ENCODE data around the gene MLYCD.
"Not testable (repeated sequence)": the region's sequence is repeated elsewhere in the genome, so short reads cannot be mapped to it uniquely, and the experiment has no call there.

The MLYCD gene

GRCh38 chr16:83942074-83942473 lies 43.2 kb downstream of the MLYCD start:
- DNase-seq, result no peak

DNA sequence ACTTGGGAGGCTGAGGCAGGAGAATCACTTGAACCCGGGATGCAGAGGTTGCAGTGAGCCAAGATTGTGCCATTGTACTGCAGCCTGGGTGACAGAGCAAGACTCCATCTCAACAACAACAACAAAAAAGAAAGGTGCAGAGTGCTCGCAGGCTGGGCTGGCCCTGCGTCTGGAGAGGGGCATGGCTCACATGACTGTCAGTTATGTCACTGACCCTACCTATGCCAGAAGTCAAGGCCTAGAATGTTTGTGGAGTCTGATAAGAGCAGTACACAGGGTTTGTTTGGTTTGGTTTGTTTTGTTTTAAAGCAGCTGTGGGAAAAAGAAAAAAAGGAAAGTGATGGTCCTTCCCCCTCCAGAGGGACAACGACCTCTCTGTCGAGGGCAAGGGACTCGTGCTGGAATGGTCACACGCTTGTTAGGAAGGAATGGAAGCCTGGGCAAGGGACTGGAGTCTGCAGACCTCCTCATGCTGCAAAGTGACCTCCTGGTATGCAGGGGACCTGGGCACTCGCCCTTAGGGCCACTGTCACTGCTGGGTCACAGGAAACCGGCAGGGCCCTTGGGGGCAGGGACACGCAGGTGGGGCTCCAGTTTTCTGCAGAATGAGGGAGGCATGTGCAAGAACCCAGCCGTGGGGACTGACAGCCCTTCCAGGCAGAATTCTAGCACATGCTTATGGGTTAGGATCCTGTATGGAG lies 44.0 kb downstream of the MLYCD start:
- DNase-seq, result no peak

DNA sequence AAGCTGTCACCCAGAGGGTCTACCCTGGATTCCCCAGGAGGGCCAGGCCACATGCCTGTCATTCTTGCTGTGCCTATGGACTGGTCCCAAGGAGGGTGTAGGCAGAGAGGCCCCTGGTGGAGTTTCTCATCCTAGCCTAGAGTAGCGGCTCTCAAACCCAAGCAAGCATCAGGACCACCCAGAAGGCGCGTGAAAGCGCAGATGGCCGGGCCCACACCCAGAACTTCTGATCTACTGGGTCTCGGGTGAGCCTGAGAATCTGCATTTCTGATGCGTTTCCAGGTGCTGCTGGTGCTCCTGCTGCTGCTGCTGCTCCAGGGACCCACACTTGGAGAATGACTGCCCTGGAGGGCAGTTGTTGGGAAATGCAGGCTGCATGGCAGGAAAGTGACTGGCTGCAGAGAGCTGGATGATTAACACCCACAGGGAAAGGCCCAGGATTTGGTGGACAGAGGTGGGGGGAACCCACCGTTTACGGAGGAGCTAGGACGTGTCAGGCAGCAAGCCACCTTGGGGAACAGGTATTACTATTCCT lies 44.7 kb downstream of the MLYCD start:
- DNase-seq, result no peak

GRCh38 chr16:83945587-83945986 lies 46.7 kb downstream of the MLYCD start:
- no peak for DNase-seq

DNA sequence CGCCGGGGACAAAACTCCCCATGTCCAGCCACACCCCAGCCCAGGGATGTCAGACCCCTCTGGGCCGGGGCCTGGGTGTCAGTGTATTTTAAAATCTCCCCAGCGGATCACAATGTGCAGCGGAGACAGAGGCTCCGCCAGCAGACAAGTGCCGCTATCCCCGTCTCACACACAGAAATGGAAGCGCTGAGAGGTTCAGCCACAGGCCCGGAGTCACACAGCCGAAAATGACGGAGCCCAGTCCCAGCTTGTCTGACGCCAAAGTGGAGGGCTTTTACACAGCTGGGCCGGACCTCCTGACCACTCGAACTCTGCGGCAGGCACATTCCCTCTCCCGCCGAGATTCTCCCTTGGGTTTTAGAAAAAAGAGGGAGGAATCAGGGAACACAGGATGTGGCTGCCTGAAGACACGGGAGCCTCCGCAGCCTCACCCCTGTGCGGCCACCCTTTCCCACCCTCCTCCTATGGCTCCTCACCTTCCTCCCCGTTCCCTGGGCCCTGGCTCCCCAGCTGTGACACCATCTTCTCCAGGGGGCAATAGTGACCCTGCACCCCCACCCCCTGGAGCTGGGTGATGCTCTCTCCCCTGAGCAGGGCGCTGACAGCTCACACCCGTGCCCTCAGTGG lies 47.4 kb downstream of the MLYCD start:
- no peak for DNase-seq

GRCh38 chr16:83946781-83947566 lies 48.1 kb downstream of the MLYCD start:
- DNase-seq, result no peak

GRCh38 chr16:83947642-83948234 lies 48.8 kb downstream of the MLYCD start:
- no peak for DNase-seq

GRCh38 chr16:83948914-83949723 lies 50.2 kb downstream of the MLYCD start:
- no peak for DNase-seq

DNA sequence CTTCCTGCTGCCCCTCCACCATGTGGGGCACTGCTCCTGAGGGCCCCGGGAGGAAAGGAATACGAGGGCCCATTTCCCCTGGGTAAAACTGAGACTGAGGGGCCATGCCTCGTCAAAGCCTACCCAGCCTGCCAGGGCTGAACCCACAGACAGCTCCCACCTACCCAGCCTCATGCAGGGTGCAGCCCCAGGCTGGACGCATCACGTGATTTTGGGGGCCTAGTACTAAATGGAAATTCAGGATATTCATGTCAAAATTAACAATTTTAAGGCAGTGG lies 50.7 kb downstream of the MLYCD start:
- no peak for DNase-seq

DNA sequence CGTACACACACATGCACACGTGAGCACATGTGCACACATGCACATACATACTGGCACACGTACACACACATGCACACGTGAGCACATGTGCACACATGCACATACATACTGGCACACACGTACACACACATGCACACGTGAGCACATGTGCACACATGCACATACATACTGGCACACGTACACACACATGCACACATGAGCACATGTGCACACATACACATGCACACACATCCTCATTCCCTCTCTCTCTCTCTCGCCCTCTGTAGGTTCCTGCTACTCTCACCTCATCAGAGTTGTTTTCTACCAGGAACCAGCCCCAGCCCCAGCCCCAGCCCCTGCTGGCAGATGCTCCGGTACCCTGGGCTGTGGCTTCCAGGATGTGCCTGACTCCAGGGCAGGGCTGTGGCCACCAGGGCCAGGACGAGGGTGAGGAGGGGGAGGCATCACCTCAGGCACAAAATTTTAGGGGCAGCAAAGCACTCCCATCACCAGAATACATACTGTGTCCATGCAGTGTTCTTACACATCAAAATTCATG lies 52.0 kb downstream of the MLYCD start:
- not testable (repeated sequence) for DNase-seq

DNA sequence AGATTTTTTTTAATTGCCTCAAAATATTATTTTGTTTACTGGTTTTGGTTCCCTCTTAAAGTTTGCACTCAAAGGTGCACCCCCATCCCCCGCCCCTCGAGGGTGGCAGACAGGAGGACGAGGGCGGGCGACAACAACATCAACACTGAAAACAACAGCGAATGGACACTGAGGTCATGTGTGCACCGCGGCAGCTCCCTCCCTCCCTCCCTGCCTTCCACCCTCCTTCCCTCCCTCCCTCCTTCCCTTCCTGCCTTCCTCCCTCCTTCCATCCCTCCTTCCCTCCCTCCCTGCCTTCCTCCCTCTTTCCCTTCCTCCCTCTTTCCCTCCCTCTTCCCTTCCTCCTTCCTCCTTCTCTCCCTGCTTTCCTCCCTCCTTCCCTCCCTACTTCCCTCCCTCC lies 52.6 kb downstream of the MLYCD start:
- DNase-seq, result no peak

DNA sequence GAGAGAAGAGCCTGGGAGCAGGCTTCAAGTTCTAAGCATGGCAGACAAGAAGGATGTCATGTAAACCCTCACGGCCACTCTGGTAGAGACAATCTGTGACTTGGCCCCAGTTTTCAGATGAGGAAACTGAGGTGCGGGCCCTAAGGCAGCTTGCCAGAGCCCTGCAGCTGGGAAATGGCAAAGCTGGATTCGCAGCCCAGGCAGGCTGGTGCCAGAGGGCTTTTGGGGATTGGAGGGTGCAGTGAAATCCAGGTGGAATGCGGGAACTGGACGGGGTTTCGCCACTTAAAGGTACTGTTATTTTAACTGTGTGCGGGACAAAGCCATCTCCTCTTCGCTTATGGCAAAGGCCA lies 53.6 kb downstream of the MLYCD start:
- DNase-seq, result no peak

DNA sequence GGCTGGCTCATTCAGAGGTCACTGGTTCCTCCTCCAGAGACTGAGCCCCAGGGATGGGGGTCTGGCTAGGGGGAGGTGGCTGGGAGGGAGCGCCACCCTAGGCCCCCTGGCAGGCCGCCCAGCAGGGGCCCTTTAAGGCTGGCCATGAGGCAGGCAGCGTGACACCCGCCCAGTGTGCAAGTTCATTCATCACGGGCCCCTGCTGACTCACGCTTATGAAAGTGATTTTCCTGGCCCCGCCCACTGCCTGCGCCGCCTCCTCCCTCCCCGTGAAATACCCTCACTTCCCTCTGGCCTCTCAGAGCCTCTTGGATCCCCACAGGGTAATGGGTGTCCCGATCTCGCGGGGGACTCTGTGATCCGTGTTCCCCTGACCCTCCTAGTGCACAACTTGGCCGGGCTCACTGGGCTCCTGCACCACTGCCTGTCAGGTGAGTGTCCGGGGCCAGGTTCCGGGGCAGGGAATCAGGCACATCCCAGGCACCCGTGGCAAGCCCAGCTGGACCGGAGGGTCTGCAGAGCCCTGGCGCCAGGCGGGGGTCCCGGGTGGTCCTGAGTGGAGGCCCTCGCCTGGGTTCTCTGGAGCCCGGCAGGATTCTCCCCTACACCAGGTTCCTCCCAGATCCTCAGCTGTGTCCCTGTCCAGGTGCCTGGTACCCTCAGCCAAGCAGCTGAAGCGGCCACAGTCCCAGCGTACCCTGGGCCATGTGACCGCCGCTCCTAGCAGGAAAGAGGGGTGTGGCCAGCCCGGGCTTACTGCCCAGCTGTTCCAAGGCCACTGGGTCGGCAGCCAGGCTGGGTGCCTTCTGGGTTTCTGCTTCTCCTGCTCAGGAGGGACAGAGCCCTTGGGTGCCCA lies 54.3 kb downstream of the MLYCD start, which contains the start of gene OSGIN1:
Gene OSGIN1, plus strand, starts transcription at position 301 of the 856 bp plus-strand sequence. CDS start 4,432 bp downstream, outside the sequence.
- DNase-seq, result peak; percentile 38

- no peak for DNase-seq
Observed at GRCh38 chr16:83953796-83954576, 55.1 kb downstream of the MLYCD start.

DNA sequence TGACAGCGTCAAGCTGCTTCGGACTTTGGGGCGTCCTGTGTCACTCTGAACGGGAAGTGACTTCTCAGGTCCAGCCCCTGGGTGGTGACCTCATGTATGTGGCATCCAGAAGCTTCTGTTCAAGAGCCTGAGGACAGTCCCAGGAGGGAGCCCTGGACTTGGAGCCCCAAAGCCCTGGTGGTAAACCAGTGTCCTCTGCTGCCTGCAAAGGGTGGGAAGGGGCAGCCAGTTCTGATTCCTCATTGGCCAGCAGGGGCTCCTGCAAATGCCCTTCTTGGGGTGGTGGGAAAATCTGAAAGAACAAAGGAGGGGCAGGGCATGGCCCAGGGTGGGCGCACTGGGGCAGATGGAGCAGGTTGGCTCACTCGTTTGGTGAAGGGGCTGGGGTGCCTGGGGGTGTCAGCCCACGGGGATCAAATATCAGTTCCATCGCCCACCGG lies 55.7 kb downstream of the MLYCD start:
- no peak for DNase-seq

DNA sequence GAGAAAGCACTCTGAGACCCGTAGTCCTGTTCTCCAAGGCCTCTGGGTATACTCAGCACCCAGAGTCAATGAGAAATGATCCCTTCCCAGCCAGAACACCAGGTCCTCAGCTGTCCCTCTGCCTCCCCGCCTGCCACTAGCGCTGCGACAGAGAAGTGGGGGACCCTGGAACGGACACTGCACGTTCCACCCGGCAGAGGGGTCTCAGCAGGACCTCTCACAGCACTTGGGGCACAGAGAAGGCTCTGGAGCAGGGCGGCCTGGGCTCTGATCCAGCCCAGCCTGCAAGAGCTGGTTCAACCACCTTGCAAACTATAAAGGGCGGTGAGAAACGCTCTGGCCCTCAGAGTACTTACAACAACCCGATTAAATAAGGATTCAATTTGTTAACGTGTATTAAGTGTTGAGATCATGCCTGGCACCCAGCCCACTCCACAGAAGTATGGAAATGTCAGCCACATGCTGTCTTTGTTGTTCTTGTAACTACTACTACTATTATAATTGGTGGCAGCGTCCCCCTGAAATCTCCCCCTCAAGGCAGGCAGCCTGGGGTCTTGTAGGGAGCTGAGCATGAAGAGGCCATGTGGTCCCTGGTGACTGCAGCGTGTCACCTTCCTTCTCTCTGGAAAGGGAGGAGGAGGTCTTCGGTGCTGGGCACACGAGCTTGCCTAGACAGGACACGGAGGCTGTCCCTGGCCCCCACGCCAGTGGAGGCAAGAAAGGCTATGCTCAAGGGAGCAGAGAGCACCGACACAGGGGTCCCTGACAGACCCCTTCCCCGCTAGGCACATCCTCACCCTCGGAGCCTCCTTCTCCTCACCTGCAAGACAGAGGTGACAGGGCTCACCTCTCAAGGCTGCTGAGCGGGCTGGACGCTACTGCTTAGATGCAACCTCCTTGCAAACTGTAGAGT lies 56.6 kb downstream of the MLYCD start:
- no peak for DNase-seq

DNA sequence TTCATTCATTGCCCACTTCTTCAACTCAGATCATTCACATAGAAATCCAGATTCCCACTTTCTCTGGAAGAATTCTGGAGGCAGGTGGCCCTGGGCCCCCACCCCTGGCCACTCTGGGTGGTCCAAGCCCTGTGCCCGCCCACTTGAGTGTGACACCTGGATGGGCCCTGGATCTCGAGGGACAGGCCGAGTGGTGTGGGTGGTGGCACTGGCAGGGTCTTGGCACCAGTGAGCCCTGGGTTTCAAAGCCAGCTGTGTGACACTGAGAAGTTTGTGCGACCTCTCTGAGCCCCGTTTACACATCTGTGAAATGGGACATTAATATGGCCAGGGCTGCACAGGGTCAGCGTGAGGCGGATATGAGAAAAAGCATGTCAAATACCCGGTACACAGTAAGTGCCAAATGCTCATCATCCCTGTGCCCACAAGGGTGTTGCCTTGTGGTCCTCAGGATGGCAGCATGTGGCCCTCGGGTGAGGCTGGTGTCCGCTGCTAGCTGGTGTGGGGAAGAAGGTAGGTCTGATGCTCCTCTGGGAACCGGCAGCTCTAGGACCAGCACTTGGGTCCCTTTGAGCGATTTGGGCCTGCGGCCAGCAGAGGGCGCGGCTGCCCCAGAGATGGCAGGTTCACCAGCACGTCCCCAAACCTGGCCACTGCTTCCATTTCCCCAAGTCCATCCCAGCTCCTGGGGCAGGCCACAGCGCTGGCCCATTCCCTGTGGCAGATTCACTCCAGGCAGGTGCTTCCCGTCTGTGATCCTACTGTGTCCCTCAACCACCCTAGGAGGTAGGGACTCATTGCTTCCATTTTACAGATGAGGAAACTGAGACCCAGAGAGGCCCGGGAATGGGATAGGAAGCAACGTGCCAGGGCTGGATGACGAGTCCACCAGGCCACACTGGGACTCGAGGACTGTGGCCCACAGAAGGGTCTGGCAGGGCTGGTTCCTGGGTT lies 57.7 kb downstream of the MLYCD start:
- no peak for DNase-seq

GRCh38 chr16:83957296-83957855 lies 58.5 kb downstream of the MLYCD start:
- no peak for DNase-seq

All from SIG-M5 (cell line).